Vagina (tissue), 2 donors: ENCODE data around the gene HSPA9.

Experiments used
- CTCF ChIP-seq, 3 experiments: fragments of 450-650 bp in 2 of 3; fragments of 200-600 bp in 1 of 3; sonication (generic) in 1 of 3; IDR thresholded peaks; one replicate each; pipeline ENCODE4 v1.5.1; 2017 to 2019; ENCODE audit warnings: antibody characterized with exemption in 3 of 3, mild to moderate bottlenecking in 2 of 3, moderate library complexity in 2 of 3
- POLR2A ChIP-seq, 2 donors: fragments of 450-650 bp; IDR thresholded peaks; one replicate each; pipeline ENCODE4 v1.6.1; 2017; ENCODE audit warnings: antibody characterized with exemption in 2 of 2, mild to moderate bottlenecking in 2 of 2, moderate library complexity in 2 of 2
- POLR2AphosphoS5 ChIP-seq, 2 donors: sonication (generic); formaldehyde crosslinking; IDR thresholded peaks; one replicate each; pipeline ENCODE4 v1.9.0; 2017; ENCODE audit warnings: antibody characterized with exemption in 2 of 2, mild to moderate bottlenecking in 2 of 2, low read depth in 1 of 2; ENCODE audit not compliant: insufficient read depth in 1 of 2

GRCh38 chr5:138549414-138549813, 25.8 kb downstream of the HSPA9 start:
- TF ChIP-seq CTCF (IDR thresholded peaks at IDR 0.05) (no peak), POLR2A (IDR thresholded peaks at IDR 0.05) (no peak), POLR2AphosphoS5 (IDR thresholded peaks at IDR 0.05; ENCODE audit: insufficient read depth in 1 of 2, low read depth in 1 of 2) (no peak)
